ENCODE data around the gene POLR3E.
A peak's percentile ranks its signal among the peaks of the same experiment; 100 is the strongest.

The POLR3E gene

GRCh38 chr16:22321340-22322001 is 24.3 kb downstream of the POLR3E start:
- no peak overlapping the region for H3K27ac ChIP-seq (ENCODE audit: low read depth, low read length)
- no peaks in the 10 kb centered on the region for H3K9me2 ChIP-seq (replicated peaks; ENCODE audit: control insufficient read depth, low read length)
- peaks cover 10% of the 10 kb centered on the region for H3F3A ChIP-seq (ENCODE audit: control insufficient read depth, insufficient read depth)
- H3K4me1 ChIP-seq (ENCODE audit: control insufficient read depth, low read length): no peaks in the 10 kb centered on the region
- H3K4me3 ChIP-seq (ENCODE audit: low read length): no peak overlapping the region
- H3K27me3 ChIP-seq (ENCODE audit: control insufficient read depth, low read length): no peaks in the 10 kb centered on the region
- peaks cover 94% of the 10 kb centered on the region for H3K36me3 ChIP-seq (ENCODE audit: control insufficient read depth, low read length)
- peaks cover 22% of the 10 kb centered on the region for H3K79me2 ChIP-seq (ENCODE audit: control insufficient read depth, low read length)
- H4K20me1 ChIP-seq (ENCODE audit: control insufficient read depth, insufficient read depth, low read depth, low read length): 0 out of 2 replicates have a peak, but pooled peaks cover 3% of the 10 kb centered on the region
- TF ChIP-seq EZH2phosphoT487 (IDR thresholded peaks at IDR 0.05; ENCODE audit: borderline replicate concordance, low read length): no peak
- TF ChIP-seq, protein P1, sequence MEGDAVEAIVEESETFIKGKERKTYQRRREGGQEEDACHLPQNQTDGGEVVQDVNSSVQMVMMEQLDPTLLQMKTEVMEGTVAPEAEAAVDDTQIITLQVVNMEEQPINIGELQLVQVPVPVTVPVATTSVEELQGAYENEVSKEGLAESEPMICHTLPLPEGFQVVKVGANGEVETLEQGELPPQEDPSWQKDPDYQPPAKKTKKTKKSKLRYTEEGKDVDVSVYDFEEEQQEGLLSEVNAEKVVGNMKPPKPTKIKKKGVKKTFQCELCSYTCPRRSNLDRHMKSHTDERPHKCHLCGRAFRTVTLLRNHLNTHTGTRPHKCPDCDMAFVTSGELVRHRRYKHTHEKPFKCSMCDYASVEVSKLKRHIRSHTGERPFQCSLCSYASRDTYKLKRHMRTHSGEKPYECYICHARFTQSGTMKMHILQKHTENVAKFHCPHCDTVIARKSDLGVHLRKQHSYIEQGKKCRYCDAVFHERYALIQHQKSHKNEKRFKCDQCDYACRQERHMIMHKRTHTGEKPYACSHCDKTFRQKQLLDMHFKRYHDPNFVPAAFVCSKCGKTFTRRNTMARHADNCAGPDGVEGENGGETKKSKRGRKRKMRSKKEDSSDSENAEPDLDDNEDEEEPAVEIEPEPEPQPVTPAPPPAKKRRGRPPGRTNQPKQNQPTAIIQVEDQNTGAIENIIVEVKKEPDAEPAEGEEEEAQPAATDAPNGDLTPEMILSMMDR (IDR thresholded peaks at IDR 0.05; ENCODE audit: low read depth, low read length, poor library complexity, severe bottlenecking): peak; percentile 96
- H3K9me3 ChIP-seq (ENCODE audit: control insufficient read depth, insufficient read depth, low read length): no peaks in the 10 kb centered on the region
- H3K4me2 ChIP-seq (ENCODE audit: low read length): no peak overlapping the region

- Histone ChIP-seq H3K36me3 (ENCODE audit: control insufficient read depth, low read length) (peaks cover 94% of the 10 kb centered on the region), H3K27me3 (ENCODE audit: control insufficient read depth, low read length) (no peaks in the 10 kb centered on the region), H4K20me1 (ENCODE audit: control insufficient read depth, insufficient read depth, low read depth, low read length) (0 out of 2 replicates have a peak, but pooled peaks cover 3% of the 10 kb centered on the region), H3K4me1 (ENCODE audit: control insufficient read depth, low read length) (no peaks in the 10 kb centered on the region), H3K27ac (ENCODE audit: low read depth, low read length) (no peak overlapping the region), H3K4me3 (ENCODE audit: low read length) (no peak overlapping the region), H3K79me2 (ENCODE audit: control insufficient read depth, low read length) (peaks cover 22% of the 10 kb centered on the region), H3F3A (ENCODE audit: control insufficient read depth, insufficient read depth) (peaks cover 10% of the 10 kb centered on the region), H3K9me3 (ENCODE audit: control insufficient read depth, insufficient read depth, low read length) (no peaks in the 10 kb centered on the region), H3K4me2 (ENCODE audit: low read length) (no peak overlapping the region), H3K9me2 (replicated peaks; ENCODE audit: control insufficient read depth, low read length) (no peaks in the 10 kb centered on the region)
- TF ChIP-seq, protein P1 (IDR thresholded peaks at IDR 0.05; ENCODE audit: low read depth, low read length, poor library complexity, severe bottlenecking): no peak
- TF ChIP-seq EZH2phosphoT487 (IDR thresholded peaks at IDR 0.05; ENCODE audit: borderline replicate concordance, low read length): no peak
Measured at GRCh38 chr16:22322021-22322471, 24.8 kb downstream of the POLR3E start.

DNA sequence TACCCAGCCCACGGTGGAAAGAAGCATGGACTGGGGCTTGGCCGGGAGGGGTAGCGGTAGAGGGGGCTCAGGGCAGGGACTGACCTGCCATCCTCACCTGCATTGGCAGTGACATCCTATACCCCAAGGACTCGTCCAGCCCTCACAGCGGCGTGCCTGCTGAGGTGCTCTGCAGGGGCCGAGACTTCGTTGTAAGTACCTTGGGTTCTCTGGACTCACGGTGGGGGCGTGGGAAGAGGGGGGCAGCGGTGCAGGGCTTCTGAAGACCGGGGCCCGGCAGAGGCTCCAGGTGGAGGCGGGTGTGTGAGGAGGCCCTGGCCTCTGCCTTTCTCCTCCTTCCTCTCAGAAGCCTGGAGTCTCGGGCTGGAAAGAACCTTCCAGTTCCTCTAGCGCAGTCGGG is 25.5 kb downstream of the POLR3E start:
- H3K79me2 ChIP-seq (ENCODE audit: control insufficient read depth, low read length): peaks cover 22% of the 10 kb centered on the region
- no peak overlapping the region for H3K4me3 ChIP-seq (ENCODE audit: low read length)
- no peak overlapping the region for H3K4me2 ChIP-seq (ENCODE audit: low read length)
- H3F3A ChIP-seq (ENCODE audit: control insufficient read depth, insufficient read depth): peaks cover 10% of the 10 kb centered on the region
- H3K9me3 ChIP-seq (ENCODE audit: control insufficient read depth, insufficient read depth, low read length): no peaks in the 10 kb centered on the region
- H4K20me1 ChIP-seq (ENCODE audit: control insufficient read depth, insufficient read depth, low read depth, low read length): 0 out of 2 replicates have a peak, but pooled peaks cover 3% of the 10 kb centered on the region
- H3K27ac ChIP-seq (ENCODE audit: low read depth, low read length): no peak overlapping the region
- H3K9me2 ChIP-seq (replicated peaks; ENCODE audit: control insufficient read depth, low read length): no peaks in the 10 kb centered on the region
- no peaks in the 10 kb centered on the region for H3K27me3 ChIP-seq (ENCODE audit: control insufficient read depth, low read length)
- H3K36me3 ChIP-seq (ENCODE audit: control insufficient read depth, low read length): peaks cover 94% of the 10 kb centered on the region
- no peaks in the 10 kb centered on the region for H3K4me1 ChIP-seq (ENCODE audit: control insufficient read depth, low read length)
- TF ChIP-seq EZH2phosphoT487 (IDR thresholded peaks at IDR 0.05; ENCODE audit: borderline replicate concordance, low read length): no peak
- TF ChIP-seq, protein P1 (IDR thresholded peaks at IDR 0.05; ENCODE audit: low read depth, low read length, poor library complexity, severe bottlenecking): no peak

Data from DOHH2 (cell line).